GF-D8 (cell line): ENCODE data around the gene TOMM22.
"Not testable (repeated sequence)": the region's sequence is repeated elsewhere in the genome, so short reads cannot be mapped to it uniquely, and the experiment has no call there.

ENCODE experiments used
- DNase-seq: peaks from one replicate; lab custom pipeline; 2025; lab: John Stamatoyannopoulos, UW

The TOMM22 gene

GRCh38 chr22:38681582-38682335 lies at the start of gene TOMM22:
TSS of gene TOMM22 (plus strand) at chr22:38681957. CDS start at chr22:38681979, 22 bp downstream.
- DNase-seq = peak; percentile 47

DNA sequence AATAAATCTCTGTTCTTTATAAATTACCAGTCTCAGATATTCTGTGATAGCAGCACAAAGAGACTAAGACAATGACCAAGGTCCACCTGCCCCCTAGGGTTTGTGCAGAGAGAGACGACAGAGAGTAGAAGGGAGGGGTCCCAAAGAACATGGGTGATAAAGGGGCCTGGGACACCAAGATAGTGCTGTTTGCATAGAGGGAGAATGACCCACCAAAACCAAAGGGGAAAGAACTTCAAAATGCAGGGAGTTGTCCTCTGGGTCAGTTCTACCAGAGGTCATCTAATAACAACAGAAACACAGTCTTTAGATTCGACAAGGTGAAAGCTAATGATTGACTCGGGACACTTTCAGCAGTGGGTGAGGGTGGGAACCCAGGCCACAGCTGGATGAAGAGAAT lies 49.2 kb upstream of the TOMM22 start:
- no peak for DNase-seq

DNA sequence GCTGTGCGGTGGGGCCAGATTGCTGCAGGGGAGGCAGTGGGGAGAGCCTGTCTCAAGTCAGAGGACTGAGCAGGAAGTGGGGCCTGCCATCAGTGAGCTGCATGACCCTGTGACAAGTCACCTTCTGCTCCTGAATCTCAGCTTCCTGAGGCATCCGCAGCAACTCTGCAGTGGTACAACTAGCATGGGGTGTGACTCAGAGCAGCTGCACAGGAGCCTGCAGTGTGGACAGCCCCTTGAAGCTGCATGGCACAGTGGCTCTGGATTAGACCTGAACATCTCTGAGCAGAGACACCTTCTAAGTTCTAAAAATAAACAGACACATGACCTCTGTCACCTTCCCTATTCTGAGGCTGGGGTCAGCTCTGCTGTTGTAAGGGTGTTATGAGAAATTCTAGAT lies 43.5 kb upstream of the TOMM22 start:
- DNase-seq = no peak

- no peak for DNase-seq
Measured at GRCh38 chr22:38638728-38639127, 43.0 kb upstream of the TOMM22 start.

DNA sequence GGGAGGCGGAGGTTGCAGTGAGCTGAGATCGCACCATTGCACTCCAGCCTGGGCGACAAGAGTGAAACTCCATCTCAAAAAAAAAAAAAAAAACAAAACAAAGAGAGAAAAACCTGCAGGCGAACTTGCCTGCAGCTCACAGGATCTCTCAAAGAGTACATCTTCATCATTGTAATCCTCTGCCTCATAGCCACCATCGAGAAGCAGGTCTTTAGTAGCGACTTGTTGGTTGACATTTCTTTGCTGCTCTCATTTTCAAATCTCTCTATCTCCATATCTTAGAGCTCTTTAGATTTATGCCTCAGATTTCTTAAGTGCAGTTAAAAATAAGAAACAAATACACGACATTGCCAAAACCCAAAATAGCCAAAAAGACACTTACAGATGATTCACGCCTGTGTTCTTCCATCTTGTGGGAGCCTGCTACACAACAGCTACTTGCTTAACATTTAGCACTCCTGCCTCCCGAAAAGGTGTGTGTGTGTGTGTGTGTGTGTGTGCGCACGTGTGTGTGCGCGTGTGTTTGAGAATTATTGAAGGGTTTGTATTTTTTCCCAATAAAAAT lies 40.2 kb upstream of the TOMM22 start:
- DNase-seq = no peak

- not testable (repeated sequence) for DNase-seq
Measured at GRCh38 chr22:38644245-38644644, 37.5 kb upstream of the TOMM22 start.

GRCh38 chr22:38645430-38645829 lies 36.3 kb upstream of the TOMM22 start:
- no peak for DNase-seq

DNA sequence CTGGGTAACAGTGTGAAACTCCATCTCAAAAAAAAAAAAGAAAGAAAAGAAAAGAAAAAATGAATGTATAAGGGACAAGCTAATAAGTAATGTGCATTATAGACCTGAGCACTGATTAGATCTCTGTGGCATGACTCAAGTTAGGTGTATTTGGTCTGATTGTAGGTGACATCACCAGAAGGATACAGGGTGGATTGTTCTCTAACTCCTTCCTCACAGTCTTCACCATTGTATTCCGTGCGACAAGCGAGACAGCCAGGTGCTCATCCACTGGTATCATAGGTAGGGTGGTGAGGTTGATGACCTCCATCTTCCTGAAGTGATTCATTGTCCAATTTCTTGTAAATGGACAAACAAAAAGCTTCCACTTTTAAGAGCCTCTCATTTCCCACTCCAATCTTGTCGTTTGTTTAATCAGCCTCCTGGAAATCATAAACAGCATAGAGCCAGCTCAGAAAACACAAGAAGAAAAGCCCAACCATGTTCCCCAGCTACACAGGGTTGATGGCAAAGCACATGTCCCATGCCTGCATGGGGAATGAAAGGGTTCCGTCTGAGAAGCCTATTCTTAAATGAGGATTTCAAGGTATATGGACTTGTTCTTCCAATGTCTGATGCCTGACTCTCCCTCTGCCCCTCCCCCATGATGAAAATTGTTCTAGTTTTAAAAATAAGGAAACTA lies 31.8 kb upstream of the TOMM22 start:
- DNase-seq = no peak

DNA sequence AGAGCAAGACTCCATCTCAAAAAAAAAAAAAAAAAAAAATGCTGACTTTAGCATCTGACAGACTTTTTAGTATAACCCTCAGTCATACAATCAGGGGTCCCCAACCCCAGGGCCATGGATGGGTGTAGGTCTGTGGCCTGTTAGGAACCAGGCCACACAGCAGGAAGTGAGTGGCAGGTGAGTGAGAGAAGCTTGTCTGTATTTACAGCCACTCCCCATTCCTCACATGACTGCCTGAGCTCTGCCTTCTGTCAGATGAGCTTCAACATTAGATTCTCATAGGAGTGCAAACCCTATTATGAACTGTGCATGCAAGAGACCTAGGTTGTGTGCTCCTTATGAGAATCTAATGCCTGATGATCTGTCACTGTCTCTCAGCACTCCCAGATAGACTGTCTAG lies 28.9 kb upstream of the TOMM22 start:
- DNase-seq = no peak

DNA sequence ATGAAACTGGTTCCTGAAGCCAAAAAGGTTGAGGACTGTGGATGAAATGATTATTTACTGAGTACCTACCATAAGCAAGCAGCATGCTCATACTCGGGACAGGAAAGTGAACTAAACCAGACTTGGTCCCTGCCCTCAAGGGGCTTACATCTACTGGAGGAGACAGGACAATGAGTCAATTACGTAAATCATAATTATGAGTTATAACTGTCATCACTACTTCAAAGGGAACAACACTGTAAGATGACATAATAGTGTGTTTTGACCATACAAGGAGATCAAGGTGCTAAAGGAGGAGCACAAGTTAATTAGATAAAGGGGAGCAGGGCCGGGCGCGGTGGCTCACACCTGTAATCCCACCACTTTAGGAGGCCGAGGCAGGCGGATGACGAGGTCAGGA lies 28.0 kb upstream of the TOMM22 start:
- no peak for DNase-seq

GRCh38 chr22:38655519-38656255 lies 26.1 kb upstream of the TOMM22 start:
- no peak for DNase-seq

GRCh38 chr22:38656256-38657044 lies 25.3 kb upstream of the TOMM22 start, which contains the start of the genes CBY1 and FAM227A:
TSS of gene CBY1 (plus strand) at chr22:38656638. CDS start at chr22:38668055, 11,417 bp downstream.
TSS of gene FAM227A (minus strand) at chr22:38656392. CDS start at chr22:38650168, 6,224 bp downstream.
- DNase-seq = peak; percentile 60

GRCh38 chr22:38657045-38657909 lies 24.5 kb upstream of the TOMM22 start:
- DNase-seq = peak; percentile 16

DNA sequence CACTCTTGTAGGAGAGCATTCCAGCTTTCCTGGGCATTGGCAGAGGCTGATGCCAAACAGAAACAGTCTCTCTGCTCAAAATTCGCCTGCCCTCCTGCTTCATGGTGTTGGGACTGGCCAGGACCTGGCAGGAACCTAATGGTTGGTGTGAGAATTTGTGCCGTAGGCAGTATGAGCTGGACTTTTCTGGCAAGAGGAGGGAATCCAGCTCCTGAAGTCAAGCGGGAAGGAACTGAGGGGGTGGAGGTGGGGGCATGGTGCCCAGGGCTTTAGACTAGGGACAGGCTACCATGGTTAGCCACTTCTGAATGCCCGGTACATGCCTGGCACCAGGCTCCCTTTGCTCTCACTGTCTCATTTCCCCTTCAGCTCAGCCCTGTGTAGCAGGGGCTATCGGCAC lies 6.9 kb upstream of the TOMM22 start:
- DNase-seq = no peak

DNA sequence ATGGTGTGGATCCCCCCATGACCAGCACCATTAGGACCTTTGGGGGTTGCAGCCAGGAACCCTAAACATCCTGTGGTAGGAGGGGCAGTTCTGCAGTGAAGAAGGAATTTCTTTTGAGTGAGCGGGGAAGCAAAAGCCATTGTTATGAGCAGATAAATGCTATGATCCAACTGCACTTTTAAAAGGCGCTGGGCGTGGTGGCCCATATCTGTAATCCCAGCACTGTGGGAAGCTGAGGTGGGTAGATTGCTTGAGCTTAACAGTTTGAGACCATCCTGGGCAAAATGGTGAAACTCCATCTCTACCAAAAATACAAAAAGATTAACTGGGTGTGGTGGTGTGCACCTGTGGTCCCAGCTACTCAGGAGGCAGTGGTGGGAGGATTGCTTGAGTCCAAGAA lies 5.9 kb upstream of the TOMM22 start:
- DNase-seq = no peak

DNA sequence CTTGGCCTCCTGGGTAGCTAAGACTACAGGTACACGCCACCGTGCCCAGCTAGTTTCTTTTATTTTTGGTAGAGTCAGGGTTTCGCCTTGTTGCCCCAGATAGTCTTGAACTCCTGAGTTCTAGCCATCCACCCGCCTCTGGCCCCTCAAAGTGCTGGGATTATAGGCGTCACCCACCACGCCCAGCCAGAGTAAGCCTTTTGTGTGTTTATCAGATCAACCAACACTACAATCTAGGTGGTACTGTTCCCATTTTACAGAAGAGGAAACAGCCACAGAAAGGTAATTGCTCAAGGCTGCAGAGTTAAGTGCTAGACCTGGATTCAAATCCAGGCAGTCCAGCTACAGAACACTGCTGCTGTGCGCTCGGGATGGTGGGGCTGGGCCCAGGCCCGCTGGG lies 3.1 kb downstream of the TOMM22 start:
- DNase-seq = no peak

DNA sequence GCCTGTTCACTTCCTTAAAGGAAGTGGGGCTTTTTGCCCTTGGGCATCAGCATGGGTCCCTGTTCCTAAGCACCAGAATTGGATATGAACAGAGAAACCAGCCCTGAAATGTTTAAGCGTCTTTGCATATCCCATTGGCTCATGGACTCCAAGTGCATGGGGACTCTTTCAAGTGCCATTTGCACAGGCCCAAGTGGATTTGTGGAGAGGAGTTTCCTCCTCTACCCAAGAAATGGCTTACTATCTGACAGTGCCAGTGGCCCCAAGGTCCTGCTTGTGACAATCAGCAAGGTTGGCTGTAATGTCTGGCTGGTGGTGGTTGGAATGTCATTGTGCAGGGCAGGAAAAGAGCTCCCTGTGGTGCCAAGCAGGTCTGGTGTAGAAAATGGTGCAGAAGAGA lies 4.0 kb downstream of the TOMM22 start:
- DNase-seq = no peak

- no peak for DNase-seq
Measured at GRCh38 chr22:38689651-38690050, 7.9 kb downstream of the TOMM22 start.

- no peak for DNase-seq
Measured at GRCh38 chr22:38694049-38694448, 12.3 kb downstream of the TOMM22 start.

- no peak for DNase-seq
Measured at GRCh38 chr22:38694940-38695339, 13.2 kb downstream of the TOMM22 start.
